Ascending aorta (tissue), 2 donors: ENCODE results near the gene PPP1R27. TPM values are rescaled to one million over a fixed set of nuclear protein-coding genes. Genes with fewer than 3 reads are reported as not detected.

Experiments
- DNase-seq, 2 donors: peaks; one replicate each; pipeline ENCODE4 v3.0.0-alpha.2; 2019; ENCODE audit warnings: low spot score in 2 of 2
- H3K27ac ChIP-seq, 2 donors: fragments of 200-600 bp; sonication (generic); one replicate each; pipeline ENCODE4 v1.5.1; 2016 to 2017; ENCODE audit warnings: mild to moderate bottlenecking in 1 of 2
- H3K27me3 ChIP-seq: fragments of 200-600 bp; sonication (generic); one replicate; pipeline ENCODE4 v1.5.1; 2017
- H3K36me3 ChIP-seq, 2 donors: fragments of 200-600 bp; sonication (generic); one replicate each; pipeline ENCODE4 v1.5.1; 2016
- H3K4me1 ChIP-seq, 2 donors: fragments of 200-600 bp; sonication (generic); one replicate each; pipeline ENCODE4 v1.5.1; 2016 to 2017; ENCODE audit warnings: mild to moderate bottlenecking in 1 of 2
- H3K4me3 ChIP-seq, 2 donors: fragments of 200-600 bp; sonication (generic); one replicate each; pipeline ENCODE4 v1.5.1; 2016 to 2017; ENCODE audit warnings: mild to moderate bottlenecking in 1 of 2
- H3K9me3 ChIP-seq, 2 donors: fragments of 200-600 bp; sonication (generic); one replicate each; pipeline ENCODE4 v1.5.1; 2016
- intact Hi-C: fragments of 100-400 bp; cut with DNase I; formaldehyde crosslinking; loops from one replicate; pipeline ENCODE4 v1.15.1; 2023
- total RNA-seq: library from RNA; depleted of rRNA; stranded (reverse); fragments of >200 nt; gene quantifications from one replicate; pipeline ENCODE4 v1.1.0, GENCODE V29; 2016
- TF ChIP-seq, protein P1 (sequence below), 3 experiments: fragments of 200-600 bp in 2 of 3; fragments of 450-650 bp in 1 of 3; sonication (generic) in 2 of 3; IDR thresholded peaks; one replicate each; pipeline ENCODE4 v1.5.1; 2016 to 2019; ENCODE audit warnings: antibody characterized with exemption in 3 of 3, mild to moderate bottlenecking in 1 of 3, moderate library complexity in 1 of 3

Gene PPP1R27
- total RNA-seq, 1 donor from 2014 or later = not detected

DNA sequence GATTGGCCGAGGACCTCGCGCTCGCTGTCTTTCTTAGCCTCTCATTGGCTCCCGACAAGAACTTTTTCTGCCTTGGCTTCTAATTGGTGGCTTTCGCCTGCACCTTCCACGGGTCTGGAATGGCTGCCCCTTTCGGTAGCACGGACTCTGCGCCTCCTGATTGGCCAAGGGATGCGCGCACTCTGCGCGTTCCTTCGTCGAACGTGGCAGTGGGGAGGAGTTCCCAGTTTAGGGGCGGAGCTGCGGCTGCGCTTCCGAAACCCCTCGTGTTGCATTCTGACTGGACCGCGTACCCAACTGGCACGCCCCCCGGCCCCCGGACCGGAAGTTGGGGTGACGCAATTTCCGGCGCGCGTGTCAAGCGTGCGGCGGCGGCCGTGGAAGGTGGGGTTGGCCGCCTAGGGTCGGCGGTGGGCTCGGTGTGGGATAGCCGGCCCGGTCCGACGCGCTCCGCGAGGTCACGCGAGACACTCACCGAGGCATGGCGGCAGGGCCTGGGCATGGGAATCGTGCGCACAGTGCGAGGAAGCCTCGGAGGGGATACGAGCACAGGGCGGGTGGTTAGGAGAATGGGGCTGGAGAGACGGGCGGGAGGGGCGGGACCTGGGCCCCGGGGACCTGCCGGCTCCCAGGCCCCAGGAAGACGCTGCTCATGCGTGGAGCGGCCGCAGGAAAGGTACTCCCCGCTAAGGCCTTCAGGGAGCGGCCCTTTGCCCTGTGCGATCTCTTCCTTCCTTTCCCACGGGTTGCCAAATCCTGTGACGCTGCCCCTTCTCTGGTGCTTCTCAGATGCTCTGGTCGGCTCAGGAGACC lies 26.1 kb upstream of the PPP1R27 start:
- no peaks in the 10 kb centered on the region for H3K9me3 ChIP-seq
- intact Hi-C loops = loop anchor here (1.0 to 10.0 kb wide), 3 partner anchors 10 to 346 kb away; partner anchors contain the start of genes ACTG1 and ARHGDIA

DNA sequence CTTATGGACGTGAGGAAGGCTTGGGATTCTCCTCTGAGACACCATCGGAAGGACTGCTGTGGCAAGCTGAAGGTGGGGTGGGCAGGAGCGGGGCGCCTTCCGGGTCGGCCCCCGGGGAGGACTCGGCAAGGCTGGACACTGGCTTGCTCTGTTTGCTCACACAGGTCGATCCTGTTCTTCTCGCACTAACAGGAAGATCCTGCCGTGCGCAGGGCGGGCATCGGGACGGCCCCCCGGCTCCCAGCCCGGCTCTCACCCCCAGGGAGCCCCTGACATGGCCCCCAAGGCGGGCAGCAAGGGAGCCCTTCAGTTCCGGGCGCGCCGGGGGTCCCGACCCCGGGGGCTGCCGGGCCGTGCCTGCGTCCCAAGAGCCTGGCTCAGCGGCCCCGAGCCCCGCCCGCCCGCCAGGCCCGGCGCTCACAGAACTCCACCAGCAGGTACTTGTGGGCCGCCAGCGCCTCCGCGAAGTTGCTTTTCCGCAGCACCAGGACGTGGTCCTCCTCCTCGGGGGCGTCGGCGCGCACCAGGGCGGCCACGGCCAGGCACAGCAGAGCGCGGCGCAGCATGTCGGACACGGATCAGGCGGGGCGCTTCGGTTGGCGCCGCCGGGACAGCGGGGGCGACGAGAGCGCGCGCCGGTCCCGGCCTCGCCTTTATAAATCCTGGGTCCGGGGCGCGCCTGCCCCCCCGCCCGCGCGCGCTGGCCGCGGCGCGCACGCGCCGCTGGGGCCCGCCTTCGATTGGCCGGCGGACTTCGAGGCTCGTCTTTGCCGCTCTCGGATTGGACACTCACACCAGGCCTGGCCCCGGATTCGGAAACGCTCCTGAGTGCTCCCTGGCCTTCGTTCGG lies 25.3 kb upstream of the PPP1R27 start, which contains the start of gene P4HB:
TSS of gene P4HB (minus strand) at position 630 of the 850 bp plus-strand sequence. CDS start at position 566, 64 bp downstream.
- no peak for DNase-seq
- peaks cover 10 to 29% of the 10 kb centered on the region in 2 donors for H3K4me1 ChIP-seq
- H3K9me3 ChIP-seq = no peaks in the 10 kb centered on the region
- H3K27ac ChIP-seq = peak within 1 kb of the TSS; percentile 96
- H3K4me3 ChIP-seq = peak within 1 kb of the TSS; percentile 87 to 91
- peaks cover 19 to 43% of the 10 kb centered on the region in 2 donors for H3K36me3 ChIP-seq
- intact Hi-C loops = loop anchor here (1.0 to 10.0 kb wide), 3 partner anchors 11 to 345 kb away; partner anchors contain the start of genes ACTG1 and ARHGDIA
- TF ChIP-seq, protein P1, sequence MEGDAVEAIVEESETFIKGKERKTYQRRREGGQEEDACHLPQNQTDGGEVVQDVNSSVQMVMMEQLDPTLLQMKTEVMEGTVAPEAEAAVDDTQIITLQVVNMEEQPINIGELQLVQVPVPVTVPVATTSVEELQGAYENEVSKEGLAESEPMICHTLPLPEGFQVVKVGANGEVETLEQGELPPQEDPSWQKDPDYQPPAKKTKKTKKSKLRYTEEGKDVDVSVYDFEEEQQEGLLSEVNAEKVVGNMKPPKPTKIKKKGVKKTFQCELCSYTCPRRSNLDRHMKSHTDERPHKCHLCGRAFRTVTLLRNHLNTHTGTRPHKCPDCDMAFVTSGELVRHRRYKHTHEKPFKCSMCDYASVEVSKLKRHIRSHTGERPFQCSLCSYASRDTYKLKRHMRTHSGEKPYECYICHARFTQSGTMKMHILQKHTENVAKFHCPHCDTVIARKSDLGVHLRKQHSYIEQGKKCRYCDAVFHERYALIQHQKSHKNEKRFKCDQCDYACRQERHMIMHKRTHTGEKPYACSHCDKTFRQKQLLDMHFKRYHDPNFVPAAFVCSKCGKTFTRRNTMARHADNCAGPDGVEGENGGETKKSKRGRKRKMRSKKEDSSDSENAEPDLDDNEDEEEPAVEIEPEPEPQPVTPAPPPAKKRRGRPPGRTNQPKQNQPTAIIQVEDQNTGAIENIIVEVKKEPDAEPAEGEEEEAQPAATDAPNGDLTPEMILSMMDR (IDR thresholded peaks at IDR 0.05) = no peak
- H3K27me3 ChIP-seq = no peaks in the 10 kb centered on the region

More for the DNA sequence above, 26.1 kb upstream of the PPP1R27 start:
- Histone ChIP-seq H3K27me3 (no peaks in the 10 kb centered on the region), H3K36me3 (peaks cover 11 to 40% of the 10 kb centered on the region in 2 donors), H3K27ac (peak overlapping the region; percentile 96), H3K4me1 (peaks cover 10 to 29% of the 10 kb centered on the region in 2 donors), H3K4me3 (peak overlapping the region; percentile 83 to 90)
- TF ChIP-seq, protein P1 (IDR thresholded peaks at IDR 0.05) = no peak
- DNase-seq = peak; percentile 99 to 100

DNA sequence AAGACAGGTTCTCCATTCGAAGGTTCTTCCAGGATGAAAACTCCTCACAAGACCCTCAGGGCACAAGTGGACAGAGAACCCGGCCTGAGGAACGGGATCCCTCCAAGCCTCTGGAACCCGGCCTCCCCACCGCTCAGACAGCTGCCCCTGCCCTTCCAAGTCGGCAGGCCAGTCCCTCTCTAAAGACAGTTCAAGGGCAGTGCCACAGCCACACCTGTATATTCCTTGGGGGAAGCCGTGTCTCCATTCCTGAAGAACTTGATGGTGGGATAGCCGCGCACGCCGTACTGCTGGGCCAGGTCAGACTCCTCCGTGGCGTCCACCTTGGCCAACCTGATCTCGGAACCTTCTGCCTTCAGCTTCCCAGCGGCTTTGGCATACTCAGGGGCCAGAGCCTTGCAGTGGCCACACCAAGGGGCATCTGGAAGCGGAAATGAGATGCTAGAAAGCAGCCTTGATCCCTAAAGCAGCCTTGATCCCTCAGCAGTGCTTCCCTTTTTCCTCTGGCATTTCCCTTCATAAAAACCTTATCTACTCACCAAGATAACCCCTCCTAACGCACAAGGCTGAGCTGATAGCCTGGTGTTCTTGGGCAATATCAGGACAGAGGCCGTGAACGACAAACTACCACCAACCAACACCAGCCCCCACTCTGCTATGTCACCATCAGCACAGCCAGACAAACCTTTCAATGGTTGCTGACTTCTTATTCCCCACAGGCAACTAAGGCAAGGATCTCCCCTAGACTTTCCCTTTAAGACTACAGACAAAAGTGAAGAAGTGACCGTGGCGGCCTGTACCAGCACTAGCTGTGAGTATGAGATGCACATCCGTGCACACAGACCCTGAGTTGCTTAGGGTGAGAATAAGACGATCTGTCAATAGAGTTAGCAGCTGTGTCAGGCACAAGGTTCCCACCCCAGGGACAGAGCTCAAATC lies 24.4 kb upstream of the PPP1R27 start:
- H3K36me3 ChIP-seq = peaks cover 28 to 44% of the 10 kb centered on the region in 2 donors
- H3K27me3 ChIP-seq = no peaks in the 10 kb centered on the region
- peaks cover 10 to 29% of the 10 kb centered on the region in 2 donors for H3K4me1 ChIP-seq
- peak overlapping the region; percentile 87 to 91 for H3K4me3 ChIP-seq
- TF ChIP-seq, protein P1 (IDR thresholded peaks at IDR 0.05) = no peak
- peak overlapping the region; percentile 89 to 96 for H3K27ac ChIP-seq
- H3K9me3 ChIP-seq = no peaks in the 10 kb centered on the region
- DNase-seq = no peak
- intact Hi-C loops = no loop called here

DNA sequence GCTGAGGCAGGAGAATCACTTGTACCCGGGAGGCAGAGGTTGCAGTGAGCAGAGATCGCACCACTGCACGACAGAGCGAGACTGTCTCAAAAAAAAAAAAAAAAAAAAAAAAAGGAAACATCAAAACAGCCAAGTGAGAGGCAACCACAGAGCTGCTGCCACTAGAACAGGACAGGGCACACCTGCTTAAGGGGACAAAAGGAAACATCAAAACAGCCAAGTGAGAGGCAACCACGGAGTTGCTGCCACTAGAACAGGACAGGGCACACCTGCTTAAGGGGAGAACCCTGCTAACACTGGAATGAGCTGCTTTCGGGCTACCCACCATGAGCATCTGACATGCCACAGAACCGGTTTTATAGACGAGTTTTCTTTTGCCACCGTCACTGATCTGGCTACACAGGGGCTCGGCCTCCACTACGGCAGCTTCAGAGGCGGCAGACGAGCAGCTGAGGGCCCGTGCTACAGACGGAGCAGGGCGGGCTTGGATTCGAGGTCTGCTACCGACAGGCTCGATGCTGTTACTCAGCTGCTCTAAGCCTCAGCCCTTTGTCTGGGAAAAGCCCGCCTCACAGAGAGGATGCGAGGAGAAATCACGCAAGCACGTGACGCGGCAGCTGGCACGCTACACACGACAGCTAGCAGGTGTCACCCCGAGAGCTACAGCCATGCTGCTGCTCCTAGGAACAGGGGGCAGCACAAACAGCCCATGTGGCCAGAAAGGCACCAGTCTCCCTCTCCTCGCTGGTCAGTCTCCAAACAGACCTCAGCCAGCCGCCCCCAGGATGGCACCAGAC lies 23.5 kb upstream of the PPP1R27 start:
- peaks cover 36 to 51% of the 10 kb centered on the region in 2 donors for H3K36me3 ChIP-seq
- peak overlapping the region; percentile 87 to 91 for H3K4me3 ChIP-seq
- peaks cover 10 to 29% of the 10 kb centered on the region in 2 donors for H3K4me1 ChIP-seq
- no peaks in the 10 kb centered on the region for H3K27me3 ChIP-seq
- H3K27ac ChIP-seq = no peak overlapping the region
- intact Hi-C loops = no loop called here
- no peaks in the 10 kb centered on the region for H3K9me3 ChIP-seq
- TF ChIP-seq, protein P1 (IDR thresholded peaks at IDR 0.05) = no peak
- no peak for DNase-seq
